ENCODE results near the gene MBOAT7.

The MBOAT7 gene

GRCh38 chr19:54162884-54163283 lies 26.5 kb downstream of the MBOAT7 start:
- no peak for DNase-seq (ENCODE audit: low read depth, low spot score)

DNA sequence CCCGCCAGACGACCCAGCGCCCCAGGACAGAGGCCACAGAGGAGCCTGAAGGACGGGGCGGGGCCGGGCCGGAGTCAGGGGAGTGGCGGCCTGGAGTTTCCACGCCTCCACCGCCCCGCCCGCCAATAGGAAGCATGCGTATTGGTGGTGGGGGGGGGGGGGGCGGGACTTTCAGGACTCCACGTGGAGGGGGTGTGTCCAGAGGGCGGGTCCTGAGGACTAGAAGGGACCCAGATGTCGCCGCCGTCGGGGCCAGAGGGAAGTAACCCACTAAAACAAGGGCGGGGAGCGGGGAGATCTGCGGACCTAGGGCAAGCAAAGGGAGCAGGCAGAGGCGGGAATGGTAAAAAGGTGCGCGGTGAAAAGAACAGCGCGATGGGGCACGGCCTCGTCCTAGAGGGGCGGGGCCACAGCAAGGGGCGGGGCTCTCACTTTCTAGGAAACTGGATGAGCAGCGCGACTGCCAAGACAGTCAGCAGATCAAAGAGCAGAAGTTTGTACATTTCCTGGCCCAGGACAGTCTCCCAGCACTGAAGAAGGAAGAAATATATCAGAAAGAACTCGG lies 27.1 kb downstream of the MBOAT7 start:
- DNase-seq (ENCODE audit: low read depth, low spot score), result no peak

GRCh38 chr19:54160854-54161253 lies 28.5 kb downstream of the MBOAT7 start:
- no peak for DNase-seq (ENCODE audit: low read depth, low spot score)

DNA sequence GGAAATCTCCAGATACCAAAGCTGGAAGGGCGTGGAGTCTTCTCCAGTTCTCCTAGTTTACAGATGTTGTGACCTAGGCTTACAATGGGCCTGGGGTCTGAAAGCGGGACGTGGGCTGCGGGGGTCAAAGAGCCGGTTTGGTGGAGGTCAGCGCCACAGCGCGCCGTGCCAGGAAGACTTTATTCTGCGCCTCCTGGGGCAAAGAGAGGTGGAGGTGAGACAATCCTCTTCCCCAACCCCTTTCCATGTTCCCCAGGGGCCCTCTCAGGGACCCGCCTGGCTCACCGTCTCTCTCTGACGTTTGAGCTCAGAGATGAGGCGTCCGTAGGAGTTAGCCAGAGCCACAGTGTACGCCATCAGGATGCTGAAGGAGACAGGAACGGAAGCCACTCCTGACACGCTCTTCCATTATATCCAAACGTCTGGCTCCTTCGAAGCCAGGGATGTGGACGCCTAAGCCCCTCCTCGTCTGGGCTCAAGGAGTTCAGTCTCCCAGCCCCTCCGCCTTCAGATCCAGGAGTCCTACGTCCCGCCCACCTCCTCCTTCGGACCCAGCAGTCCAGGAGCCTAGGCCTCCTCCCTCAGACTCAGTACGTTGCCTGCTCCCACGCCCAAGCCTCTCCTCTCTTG lies 29.1 kb downstream of the MBOAT7 start:
- DNase-seq (ENCODE audit: low read depth, low spot score), result no peak

DNA sequence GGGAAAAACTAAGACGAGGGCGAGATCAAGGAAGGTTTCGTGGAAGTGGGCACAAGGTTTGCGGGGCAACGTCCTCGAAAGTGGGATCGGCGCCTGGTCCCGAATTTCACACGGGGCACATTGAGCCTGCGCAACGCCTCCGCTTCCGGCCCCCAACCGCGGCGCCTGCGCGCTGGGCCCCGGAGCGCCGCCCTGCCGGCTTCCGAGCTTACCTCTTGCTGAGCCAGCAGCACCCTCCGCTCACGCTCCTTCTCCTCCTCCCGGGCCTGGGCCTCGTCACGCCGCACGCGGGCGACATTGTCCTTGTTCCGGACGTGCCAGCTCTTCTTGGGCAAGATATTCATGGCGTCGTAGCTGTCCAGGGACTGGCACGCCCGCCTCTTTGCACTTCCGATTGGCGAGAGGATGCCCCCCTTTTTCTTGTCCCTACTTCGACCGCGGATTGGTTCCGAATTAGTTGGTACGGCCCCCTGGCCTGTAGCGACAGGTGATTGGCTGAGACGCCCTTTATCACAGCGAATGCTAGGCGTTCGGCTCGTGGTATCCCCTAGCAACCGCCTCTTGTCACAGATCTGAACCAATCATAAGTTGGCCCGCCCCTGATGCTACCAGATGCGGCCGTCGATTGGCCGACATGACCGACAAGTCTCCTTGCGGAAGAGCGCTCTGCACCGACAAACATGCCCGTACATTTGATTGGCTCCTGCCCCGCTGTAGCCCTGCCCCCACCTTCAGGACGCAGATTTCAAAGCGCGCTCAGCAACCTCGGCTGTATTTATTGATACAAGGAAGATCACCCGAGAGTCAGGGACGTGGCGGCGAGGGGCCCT lies 29.8 kb downstream of the MBOAT7 start, which contains the start of gene LENG1:
TSS of gene LENG1 (minus strand) at position 370 of the 830 bp plus-strand sequence. CDS start at position 344, 26 bp downstream.
- DNase-seq (ENCODE audit: low read depth, low spot score), result peak; percentile 100

DNA sequence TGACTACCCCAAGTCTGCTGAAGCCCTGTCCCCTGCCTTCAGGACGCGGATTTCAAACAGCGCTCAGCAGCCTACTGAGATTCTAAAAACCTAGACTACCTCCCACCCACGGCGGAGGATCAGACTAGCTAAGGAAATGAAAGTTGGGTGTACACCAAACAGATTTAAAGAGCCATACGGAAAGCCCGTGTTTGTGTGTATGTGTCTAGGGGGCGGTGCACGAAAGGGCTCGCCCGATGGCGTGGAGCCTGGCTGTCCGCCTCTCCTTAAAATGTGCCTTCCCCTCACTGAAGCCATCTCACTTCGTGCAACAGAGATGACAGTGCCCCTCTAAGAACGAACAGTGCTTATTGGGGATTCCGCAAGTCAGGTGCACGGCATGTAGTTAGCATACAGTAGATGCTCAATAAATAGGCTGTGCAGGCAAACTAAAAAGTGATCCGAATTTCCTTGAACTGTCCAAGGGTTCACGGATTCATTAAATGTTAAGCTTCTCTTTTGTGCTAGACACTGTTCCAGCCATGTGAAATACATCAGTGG lies 30.5 kb downstream of the MBOAT7 start:
- no peak for DNase-seq (ENCODE audit: low read depth, low spot score)

DNA sequence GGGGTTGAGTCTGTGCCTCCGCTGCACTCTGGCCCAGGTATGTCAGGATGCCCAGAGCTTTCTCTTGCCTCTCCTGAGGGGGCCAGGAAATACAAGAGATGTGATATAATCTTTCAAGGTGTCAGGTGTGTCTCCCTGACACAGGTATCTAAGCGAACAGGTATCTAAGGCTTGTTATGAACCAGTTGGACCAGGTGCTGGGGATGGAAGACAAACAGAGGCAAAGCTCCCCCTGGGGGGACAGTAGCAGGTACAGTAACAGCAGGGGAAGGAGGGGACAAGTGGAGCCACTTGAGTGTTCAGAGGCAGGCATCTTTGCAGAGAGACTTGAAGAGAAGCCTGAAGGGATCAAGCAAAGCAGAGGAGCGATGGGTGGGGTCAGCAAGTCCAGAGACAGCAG lies 32.4 kb downstream of the MBOAT7 start:
- no peak for DNase-seq (ENCODE audit: low read depth, low spot score)

DNA sequence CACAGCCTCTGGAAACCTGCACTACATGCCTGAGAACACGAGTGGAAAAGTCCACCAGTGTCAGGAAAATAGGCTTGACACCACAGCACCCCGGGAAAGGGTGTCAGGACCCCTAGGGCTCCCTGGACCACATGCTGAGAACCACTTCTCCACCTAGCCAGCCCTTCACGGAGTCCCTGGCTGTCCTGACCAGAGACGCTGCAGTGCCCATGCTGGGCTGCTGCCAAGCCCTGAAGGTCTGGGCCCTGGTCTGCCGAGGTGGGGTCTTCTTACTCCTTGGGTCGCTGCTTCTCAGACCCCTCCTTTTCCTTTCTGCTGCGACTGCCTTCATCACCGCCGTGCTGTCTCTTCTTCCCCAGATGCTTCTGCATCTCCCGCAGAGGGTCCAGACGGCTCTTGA lies 32.9 kb downstream of the MBOAT7 start:
- DNase-seq (ENCODE audit: low read depth, low spot score), result no peak

- DNase-seq (ENCODE audit: low read depth, low spot score), result no peak
These were observed 33.7 kb downstream of the MBOAT7 start for GRCh38 chr19:54155694-54156093.

DNA sequence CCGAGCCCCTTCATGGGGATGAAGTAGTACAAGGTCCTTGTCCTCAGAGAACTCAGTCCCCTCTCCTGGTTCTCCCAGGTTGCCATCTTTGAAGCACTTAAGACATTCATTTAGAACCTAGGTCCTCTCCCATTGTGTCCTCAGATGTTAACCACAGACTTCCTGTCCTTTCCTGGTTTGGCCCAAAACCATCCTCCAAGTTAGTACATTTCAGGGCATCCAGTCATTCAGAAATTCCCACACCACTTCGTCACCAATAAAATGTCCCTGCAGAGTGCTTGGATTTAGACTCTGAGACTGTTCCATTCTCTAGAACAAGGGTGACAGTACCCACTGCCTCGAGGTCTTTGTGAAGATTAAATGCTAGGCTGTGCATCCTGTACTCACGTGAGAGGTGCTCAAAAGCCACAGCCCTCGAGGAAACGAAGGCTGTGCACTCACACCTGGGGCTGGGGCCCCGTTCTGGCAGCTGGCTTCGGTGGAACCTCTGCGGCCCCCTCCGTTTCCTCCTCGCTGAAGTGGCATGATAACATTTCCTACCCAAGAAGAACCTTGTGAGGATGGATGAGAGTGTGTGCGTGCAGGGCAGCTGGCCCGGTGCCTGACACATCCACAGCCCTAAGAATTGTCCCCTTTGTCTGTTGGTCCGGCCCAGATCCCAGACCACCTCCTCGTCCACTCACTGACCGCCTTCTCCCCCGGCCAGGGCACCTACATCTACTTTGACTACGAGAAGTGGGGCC lies 34.6 kb downstream of the MBOAT7 start:
- no peak for DNase-seq (ENCODE audit: low read depth, low spot score)

- DNase-seq (ENCODE audit: low read depth, low spot score), result no peak
These were observed 35.6 kb downstream of the MBOAT7 start for GRCh38 chr19:54153731-54154326.

DNA sequence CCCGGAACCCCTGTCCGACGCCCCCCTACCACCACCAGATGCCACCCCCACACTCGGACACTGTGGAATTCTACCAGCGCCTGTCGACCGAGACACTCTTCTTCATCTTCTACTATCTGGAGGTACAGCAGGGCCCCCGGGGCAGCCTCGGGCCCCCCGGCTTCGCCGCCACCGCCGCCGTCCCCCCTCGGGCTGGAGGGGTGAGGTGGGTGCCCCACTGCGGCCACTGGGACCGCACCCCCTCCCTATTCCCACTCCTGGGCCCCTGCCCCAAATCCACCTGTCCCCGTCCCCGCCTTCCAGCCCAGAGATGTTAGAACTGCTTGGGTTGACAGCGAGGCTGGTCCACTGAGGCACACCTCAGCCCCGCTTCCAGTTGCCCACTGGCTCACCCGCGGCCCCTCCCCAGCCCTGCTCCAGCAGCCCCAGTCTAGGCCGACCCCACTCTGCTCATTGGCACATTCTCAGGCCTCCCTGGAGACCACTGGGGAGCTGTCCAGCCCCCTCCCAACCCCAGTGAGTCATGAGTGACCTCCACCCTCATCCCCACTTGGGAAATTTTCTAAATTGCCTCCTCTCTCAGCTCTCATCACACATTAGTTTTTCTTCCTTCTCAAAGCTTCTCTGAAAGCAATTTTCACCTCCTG lies 36.4 kb downstream of the MBOAT7 start:
- DNase-seq (ENCODE audit: low read depth, low spot score), result no peak

- DNase-seq (ENCODE audit: low read depth, low spot score), result no peak
These were observed 37.1 kb downstream of the MBOAT7 start for GRCh38 chr19:54152267-54152666.

DNA sequence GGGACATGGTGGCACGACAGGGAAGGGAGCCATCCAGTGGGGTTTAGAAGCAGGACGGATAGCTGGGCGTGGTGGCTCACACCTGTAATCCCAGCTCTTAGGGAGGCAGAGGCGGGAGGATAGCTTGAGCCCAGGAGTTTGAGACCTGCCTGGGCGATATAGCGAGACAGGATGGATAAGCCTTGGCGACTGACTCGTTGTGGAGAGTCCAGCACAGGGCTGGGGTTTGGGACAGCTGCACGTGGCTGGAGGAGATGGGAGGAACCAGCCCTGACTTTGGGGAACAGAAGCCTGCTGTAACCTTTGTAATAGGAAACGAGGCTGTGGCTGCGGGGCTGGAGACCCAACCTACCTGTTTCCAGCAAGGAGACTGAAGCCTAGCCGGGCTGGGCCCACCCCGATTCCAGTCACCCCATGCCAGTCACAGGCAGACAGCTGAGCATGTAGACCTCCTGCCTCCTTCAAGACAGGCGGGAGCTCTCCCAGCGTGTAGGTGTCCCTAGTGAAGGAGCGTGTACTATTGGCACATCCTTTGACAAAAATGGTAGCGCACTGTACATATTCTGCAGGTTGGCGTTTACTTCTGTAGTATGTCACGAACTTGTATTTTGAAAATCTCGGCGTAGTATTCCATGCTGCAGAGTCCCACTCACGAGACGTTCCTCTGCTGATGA lies 37.9 kb downstream of the MBOAT7 start:
- no peak for DNase-seq (ENCODE audit: low read depth, low spot score)

- DNase-seq (ENCODE audit: low read depth, low spot score), result no peak
These were observed 40.2 kb downstream of the MBOAT7 start for GRCh38 chr19:54149021-54149812.

DNA sequence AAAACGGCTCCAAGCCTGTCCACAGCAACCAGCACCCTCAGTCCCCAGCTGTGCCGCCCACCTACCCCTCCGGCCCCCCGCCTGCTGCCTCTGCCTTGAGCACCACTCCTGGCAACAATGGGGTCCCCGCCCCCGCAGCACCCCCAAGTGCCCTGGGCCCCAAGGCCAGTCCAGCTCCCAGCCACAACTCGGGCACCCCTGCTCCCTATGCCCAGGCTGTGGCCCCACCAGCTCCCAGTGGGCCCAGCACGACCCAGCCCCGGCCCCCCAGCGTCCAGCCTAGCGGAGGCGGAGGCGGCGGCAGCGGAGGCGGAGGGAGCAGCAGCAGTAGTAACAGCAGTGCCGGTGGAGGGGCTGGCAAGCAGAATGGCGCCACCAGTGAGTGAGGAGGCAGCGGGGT lies 41.2 kb downstream of the MBOAT7 start:
- DNase-seq (ENCODE audit: low read depth, low spot score), result no peak

- no peak for DNase-seq (ENCODE audit: low read depth, low spot score)
These were observed 41.7 kb downstream of the MBOAT7 start for GRCh38 chr19:54147676-54148075.

DNA sequence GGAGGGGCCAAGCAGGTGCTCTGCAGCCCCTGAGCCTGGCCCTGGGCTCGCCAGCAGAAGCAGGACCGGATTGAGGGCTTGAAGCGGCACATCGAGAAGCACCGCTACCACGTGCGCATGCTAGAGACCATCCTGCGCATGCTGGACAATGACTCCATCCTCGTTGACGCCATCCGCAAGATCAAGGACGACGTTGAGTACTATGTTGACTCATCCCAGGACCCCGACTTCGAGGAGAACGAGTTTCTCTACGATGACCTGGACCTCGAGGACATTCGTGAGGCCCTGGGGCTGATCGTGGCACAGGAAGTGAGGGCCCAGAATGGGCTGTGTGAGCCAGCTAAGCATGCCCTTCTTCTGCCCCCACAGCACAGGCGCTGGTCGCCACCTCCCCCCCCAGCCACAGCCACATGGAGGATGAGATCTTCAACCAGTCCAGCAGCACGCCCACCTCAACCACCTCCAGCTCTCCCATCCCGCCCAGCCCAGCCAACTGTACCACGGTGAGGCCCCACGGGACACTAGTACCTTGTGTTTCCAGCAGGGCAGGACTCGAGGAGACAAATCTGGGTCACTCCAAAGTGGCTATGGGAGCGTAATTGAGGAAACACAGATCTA lies 43.7 kb downstream of the MBOAT7 start:
- no peak for DNase-seq (ENCODE audit: low read depth, low spot score)

GRCh38 chr19:54142166-54142780 lies 47.1 kb downstream of the MBOAT7 start:
- DNase-seq (ENCODE audit: low read depth, low spot score), result no peak
